Measurements from ENCODE around the gene MYLK4. TPM values are rescaled to one million over a fixed set of nuclear protein-coding genes. Genes with fewer than 3 reads are reported as not detected.

MYLK4 gene
- total RNA-seq, 3 donors from 2014 or later = 0.41 to 0.82 (median 0.43) TPM

DNA sequence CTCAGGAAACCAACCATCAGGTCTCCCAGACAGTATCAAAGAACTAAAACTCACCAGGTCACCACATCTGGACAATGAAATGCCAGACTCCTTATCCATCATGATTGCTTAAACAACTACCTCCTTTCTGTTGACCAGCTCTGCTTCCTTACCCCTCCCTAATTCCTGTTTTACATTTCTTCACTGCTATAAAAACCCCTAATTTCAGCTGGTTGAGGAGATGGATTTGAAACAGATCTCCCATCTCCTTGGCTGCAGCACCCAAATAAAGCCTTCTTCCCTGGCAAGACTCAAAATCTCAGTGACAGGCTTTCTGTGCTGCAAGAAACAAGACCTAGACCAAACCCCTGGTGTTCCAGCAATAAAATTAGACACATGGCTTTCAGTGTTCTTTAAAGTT lies 40.3 kb downstream of the MYLK4 start:
- intact Hi-C loops (cut with DNase I, micrococcal nuclease) = no loop called here
- ATAC-seq (no peak), DNase-seq (no peak)
- Histone ChIP-seq H3K36me3 (ENCODE audit: low read depth) (no peaks in the 10 kb centered on the region), H3K4me3 (no peak overlapping the region), H3K9me3 (peaks cover 24% of the 10 kb centered on the region), H3K4me1 (ENCODE audit: low read depth) (no peaks in the 10 kb centered on the region)
- TF ChIP-seq, protein P1, sequence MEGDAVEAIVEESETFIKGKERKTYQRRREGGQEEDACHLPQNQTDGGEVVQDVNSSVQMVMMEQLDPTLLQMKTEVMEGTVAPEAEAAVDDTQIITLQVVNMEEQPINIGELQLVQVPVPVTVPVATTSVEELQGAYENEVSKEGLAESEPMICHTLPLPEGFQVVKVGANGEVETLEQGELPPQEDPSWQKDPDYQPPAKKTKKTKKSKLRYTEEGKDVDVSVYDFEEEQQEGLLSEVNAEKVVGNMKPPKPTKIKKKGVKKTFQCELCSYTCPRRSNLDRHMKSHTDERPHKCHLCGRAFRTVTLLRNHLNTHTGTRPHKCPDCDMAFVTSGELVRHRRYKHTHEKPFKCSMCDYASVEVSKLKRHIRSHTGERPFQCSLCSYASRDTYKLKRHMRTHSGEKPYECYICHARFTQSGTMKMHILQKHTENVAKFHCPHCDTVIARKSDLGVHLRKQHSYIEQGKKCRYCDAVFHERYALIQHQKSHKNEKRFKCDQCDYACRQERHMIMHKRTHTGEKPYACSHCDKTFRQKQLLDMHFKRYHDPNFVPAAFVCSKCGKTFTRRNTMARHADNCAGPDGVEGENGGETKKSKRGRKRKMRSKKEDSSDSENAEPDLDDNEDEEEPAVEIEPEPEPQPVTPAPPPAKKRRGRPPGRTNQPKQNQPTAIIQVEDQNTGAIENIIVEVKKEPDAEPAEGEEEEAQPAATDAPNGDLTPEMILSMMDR (IDR thresholded peaks at IDR 0.05) = no peak

DNA sequence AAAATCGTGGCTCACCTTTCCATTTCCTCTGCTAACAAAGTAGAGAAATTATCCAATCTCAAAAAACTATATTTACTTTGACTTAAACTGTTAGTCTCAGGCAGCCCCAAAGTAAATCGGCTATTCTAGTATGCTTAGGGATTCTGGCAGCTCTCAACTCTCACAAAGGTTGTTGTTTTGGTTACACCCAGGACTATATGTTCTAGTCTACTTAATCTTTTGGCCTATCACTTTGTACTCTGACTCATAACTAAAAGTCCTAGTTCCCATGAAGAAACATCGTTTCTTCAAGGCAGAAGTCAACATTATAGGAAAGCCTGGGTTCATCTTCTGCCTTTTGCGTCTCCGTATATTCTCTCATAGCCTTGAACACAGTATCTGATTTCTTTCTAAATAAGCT lies 42.3 kb downstream of the MYLK4 start:
- TF ChIP-seq, protein P1 (IDR thresholded peaks at IDR 0.05) = no peak
- intact Hi-C loops (cut with DNase I, micrococcal nuclease) = no loop called here

DNA sequence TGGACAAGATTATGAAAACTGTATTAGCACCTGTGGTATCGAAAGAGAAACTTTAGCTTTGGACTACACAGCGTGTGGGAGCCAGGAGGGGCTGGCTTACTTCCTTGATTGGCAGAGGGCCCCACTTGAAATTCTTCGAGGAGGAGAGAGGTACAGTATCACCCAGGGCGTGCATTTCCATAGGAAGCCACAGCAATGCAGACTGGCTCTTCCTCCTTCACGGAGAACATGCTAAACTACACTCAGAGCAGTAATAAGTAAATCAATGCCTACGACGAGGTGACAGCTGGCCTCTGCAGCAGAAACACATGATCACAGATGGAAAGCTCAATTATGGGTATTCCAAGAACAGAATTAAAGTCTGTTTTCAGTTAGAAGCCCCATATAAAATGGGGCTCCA lies 44.2 kb downstream of the MYLK4 start:
- no peak for DNase-seq
- no peaks in the 10 kb centered on the region for H3K4me1 ChIP-seq (ENCODE audit: low read depth)
- H3K9me3 ChIP-seq = peaks cover 19% of the 10 kb centered on the region
- no peaks in the 10 kb centered on the region for H3K36me3 ChIP-seq (ENCODE audit: low read depth)
- no peak for ATAC-seq
- no peak overlapping the region for H3K4me3 ChIP-seq
- TF ChIP-seq, protein P1 (IDR thresholded peaks at IDR 0.05) = no peak
- intact Hi-C loops (cut with DNase I, micrococcal nuclease) = no loop called here

More for the DNA sequence above, 42.3 kb downstream of the MYLK4 start:
- no peaks in the 10 kb centered on the region for H3K36me3 ChIP-seq (ENCODE audit: low read depth)
- no peak overlapping the region for H3K4me3 ChIP-seq
- no peaks in the 10 kb centered on the region for H3K4me1 ChIP-seq (ENCODE audit: low read depth)
- DNase-seq (no peak), ATAC-seq (no peak)
- H3K9me3 ChIP-seq = peaks cover 24% of the 10 kb centered on the region

DNA sequence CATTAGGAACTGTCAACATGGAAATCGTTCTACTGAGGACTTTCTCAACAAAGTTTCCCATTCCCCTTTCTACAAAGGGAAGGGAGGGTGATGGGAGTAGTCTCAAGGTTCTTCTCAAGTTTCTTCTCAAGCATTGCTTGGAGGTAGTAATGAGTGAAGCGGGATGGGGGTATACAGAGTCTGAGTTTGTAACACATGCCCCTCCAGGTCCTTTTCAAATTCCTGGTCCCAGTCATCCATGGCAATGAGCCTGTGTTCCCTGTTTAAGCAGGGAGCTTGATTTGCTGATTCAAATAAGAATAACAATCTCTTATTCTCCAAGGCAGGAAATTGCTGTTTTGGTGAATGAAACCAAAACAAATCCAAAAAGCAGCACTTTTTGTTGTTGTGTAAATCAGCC lies 45.5 kb downstream of the MYLK4 start:
- no peak for ATAC-seq
- intact Hi-C loops (cut with DNase I, micrococcal nuclease) = no loop called here
- peaks cover 6% of the 10 kb centered on the region for H3K9me3 ChIP-seq

DNA sequence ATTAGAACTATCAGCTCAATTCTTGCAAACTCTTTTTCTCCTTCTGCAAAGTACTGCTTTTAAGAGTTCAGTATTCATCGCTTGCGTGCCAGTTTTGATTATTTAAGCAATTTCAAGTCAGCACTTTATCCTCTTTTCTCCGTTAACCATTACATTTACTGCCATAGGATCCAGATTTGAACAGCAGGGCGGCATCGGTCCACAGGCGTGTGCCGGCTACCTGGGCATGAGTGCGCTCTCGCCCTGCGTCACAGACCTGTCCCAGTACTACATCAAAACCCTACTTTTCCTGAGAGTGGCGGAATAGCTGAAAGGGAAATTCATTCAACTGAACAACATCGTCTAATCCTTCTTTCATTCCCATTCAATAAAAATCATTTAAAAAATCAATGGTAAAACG lies 53.4 kb downstream of the MYLK4 start:
- no peaks in the 10 kb centered on the region for H3K9me3 ChIP-seq
- no peaks in the 10 kb centered on the region for H3K36me3 ChIP-seq (ENCODE audit: low read depth)
- no peak overlapping the region for H3K4me3 ChIP-seq
- no peaks in the 10 kb centered on the region for H3K4me1 ChIP-seq (ENCODE audit: low read depth)
- DNase-seq = no peak
- ATAC-seq = no peak
- intact Hi-C loops (cut with DNase I, micrococcal nuclease) = no loop called here
- TF ChIP-seq, protein P1 (IDR thresholded peaks at IDR 0.05) = no peak

More for the DNA sequence above, 45.5 kb downstream of the MYLK4 start:
- no peaks in the 10 kb centered on the region for H3K4me1 ChIP-seq (ENCODE audit: low read depth)
- H3K4me3 ChIP-seq = no peak overlapping the region
- no peaks in the 10 kb centered on the region for H3K36me3 ChIP-seq (ENCODE audit: low read depth)
- no peak for DNase-seq
- TF ChIP-seq, protein P1 (IDR thresholded peaks at IDR 0.05) = no peak
